KG1 (cell line): ENCODE measurements around the gene SNTG2.

Experiments used
- DNase-seq: peaks from one replicate; lab custom pipeline; 2025; lab: John Stamatoyannopoulos, UW

SNTG2 gene

GRCh38 chr2:1238598-1239138, 288.0 kb downstream of the SNTG2 start:
- no peak for DNase-seq

GRCh38 chr2:1245193-1245592, 294.5 kb downstream of the SNTG2 start:
- no peak for DNase-seq

- DNase-seq = no peak
Measured at GRCh38 chr2:1246239-1246638, 295.6 kb downstream of the SNTG2 start.

DNA sequence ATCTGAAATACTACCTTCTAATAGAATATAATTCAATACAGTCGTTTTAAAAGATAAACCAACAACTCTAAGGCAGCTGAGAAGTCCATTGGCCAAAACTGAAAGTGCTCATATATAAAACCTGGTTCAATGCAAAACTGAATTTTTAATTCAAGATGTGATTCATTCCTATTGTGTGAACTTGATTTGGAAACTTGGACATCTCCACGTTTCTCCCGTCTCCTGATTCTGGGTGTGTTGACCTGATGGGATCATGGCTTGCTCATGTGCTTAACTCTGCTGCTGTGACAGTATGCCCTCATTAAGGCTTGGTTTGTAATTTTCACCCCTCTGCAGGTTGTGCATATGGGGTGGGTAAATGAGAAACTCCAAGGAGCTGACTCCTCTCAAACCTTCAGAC, 296.3 kb downstream of the SNTG2 start:
- no peak for DNase-seq

DNA sequence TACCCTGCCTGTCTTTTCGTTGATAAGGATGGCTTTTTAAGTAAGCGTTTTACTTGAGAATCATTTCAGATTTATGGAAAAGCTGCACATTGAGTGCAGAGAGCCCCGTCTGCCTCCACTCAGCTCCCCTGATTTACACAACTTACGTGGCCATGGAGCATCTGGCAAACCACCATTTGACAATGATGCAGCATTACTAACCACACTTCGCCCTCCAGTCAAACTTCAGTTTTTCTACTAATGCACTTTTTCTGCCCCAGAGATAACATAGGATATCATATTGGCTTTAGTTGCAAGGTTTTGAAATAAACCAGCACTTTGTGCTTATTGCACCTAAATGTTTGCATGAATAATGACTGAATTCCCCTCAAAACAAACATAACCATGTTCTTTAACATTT, 297.5 kb downstream of the SNTG2 start:
- DNase-seq = no peak

DNA sequence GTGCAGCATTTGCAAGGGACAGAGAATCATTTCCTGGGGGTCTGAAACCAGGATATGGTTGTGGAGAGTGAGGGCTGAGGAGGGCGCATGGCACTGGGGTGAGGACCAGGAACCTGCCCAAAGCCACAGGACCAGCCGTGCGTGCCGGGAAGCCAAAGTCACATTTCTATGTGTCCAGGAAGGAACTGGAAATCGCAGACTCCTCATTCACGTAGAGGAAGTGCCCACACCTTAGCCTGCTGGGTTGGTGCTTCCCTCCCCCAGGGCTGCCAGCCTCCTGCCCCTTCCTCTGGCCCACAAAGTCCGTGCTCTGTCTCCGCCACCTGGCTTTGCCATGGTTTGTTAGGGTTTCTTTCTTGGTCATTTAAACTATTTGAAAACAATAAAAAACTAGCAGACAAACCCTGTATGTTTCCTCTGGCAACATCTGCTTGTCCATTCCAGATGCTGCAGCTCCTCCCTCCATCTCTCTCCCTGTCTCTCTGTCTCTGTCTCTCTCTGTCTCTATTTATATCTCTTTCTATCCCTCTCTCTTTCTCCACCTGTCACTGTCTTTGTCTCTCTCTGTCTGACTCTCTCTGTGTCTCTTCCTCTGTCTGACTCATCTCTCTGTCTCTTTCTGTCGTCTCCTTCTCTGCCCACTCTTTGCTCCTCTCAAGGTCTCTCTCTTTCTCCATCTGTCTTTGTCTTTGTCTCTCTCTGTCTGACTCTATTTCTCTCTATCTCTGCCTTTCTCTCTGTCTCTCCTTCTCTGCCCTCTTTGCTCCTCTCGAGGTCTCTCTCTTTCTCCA, 299.4 kb downstream of the SNTG2 start:
- no peak for DNase-seq

- DNase-seq = no peak
Measured at GRCh38 chr2:1251520-1251919, 300.9 kb downstream of the SNTG2 start.

GRCh38 chr2:1253629-1254028, 303.0 kb downstream of the SNTG2 start:
- DNase-seq = no peak

- no peak for DNase-seq
Measured at GRCh38 chr2:1254662-1255343, 304.2 kb downstream of the SNTG2 start.

GRCh38 chr2:1256632-1257324, 306.1 kb downstream of the SNTG2 start:
- no peak for DNase-seq

DNA sequence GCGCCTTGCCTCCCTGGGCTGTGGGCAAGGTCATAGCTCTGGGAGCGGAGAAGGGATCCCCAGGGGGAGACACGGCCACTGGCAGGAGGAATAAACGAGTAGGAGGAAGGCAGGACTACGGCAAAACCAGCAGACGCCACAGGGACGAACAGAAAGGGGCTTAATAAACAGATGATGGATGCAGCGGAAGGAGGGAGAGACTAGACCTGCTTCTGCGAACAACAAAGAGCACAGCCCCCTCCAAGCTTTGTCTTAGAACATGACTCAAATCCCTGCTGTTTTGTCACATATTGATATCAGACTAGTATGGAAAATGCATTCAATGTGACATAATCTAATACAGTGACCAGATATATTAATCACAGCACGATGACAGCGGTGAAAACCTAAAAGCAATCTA, 306.7 kb downstream of the SNTG2 start:
- no peak for DNase-seq

DNA sequence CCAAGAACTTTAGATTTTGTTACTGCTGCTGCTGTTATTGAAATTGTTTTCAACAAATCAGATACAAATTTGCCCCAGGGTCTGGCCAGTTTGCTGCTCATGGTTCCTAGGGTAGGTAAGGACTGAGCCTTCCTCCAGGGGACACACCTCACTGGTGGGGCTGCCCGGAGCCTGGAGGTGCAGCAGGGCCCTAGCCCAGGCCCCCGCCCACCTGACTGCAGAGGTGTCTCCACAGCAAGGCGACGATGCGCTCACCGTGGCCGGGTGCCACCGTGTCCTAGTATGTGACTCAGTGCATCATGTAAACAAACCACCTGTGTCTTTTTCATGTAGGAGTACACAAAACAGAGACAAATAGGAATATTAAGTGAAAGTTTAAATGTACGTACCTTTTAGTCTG, 309.1 kb downstream of the SNTG2 start:
- DNase-seq = no peak

GRCh38 chr2:1262609-1263008, 312.0 kb downstream of the SNTG2 start:
- DNase-seq = no peak

- DNase-seq = no peak
Measured at GRCh38 chr2:1265454-1265853, 314.8 kb downstream of the SNTG2 start.

GRCh38 chr2:1266351-1266750, 315.7 kb downstream of the SNTG2 start:
- DNase-seq = no peak

GRCh38 chr2:1268034-1268433, 317.4 kb downstream of the SNTG2 start:
- DNase-seq = no peak

- DNase-seq = no peak
Measured at GRCh38 chr2:1269812-1270211, 319.2 kb downstream of the SNTG2 start.

GRCh38 chr2:1272835-1273234, 322.2 kb downstream of the SNTG2 start:
- no peak for DNase-seq

- no peak for DNase-seq
Measured at GRCh38 chr2:1277634-1278033, 327.0 kb downstream of the SNTG2 start.

GRCh38 chr2:1278125-1278524, 327.5 kb downstream of the SNTG2 start:
- no peak for DNase-seq

DNA sequence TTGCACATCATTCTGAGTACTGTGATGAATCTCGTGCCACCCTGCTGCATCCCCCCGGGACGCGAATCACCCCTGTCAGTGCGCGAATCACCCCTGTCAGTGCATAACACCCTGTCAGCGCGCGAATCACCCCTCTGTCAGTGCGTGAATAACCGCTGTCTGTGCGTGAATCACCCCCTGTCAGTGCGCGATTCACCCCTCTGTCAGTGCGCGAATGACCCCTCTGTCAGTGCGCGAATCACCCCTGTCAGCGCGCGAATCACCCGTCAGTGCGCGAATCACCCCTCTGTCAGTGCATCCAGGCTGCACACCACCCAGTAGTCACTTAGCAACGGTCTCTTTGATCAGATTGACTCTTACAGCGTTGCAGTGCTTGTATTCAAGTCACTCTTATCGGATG, 328.2 kb downstream of the SNTG2 start:
- no peak for DNase-seq

- DNase-seq = no peak
Measured at GRCh38 chr2:1282552-1282951, 331.9 kb downstream of the SNTG2 start.
